Body of pancreas (tissue), 4 donors: Measurements from ENCODE around the gene MEGF10. TPM values are rescaled to one million over a fixed set of nuclear protein-coding genes. Genes with fewer than 3 reads are reported as not detected.

Experiments
- ATAC-seq: fragments of 150-250 bp; one replicate; pipeline ENCODE4 v1.9.1; 2016
- DNase-seq, 4 donors: peaks; one replicate each; pipeline ENCODE4 v3.0.0-alpha.2; 2019
- H3K27ac ChIP-seq, 4 donors: fragments of 200-600 bp; sonication (generic); 1 replicate in 3 of 4; 2 replicates in 1 of 4; pipeline versions ENCODE4 v1.5.1 to v1.6.1; 2016 to 2019; ENCODE audit warnings: mild to moderate bottlenecking in 1 of 4, mixed read lengths in 1 of 4, moderate library complexity in 1 of 4
- H3K27me3 ChIP-seq, 2 donors: fragments of 200-600 bp; sonication (generic); one replicate each; pipeline ENCODE4 v1.6.0; 2016; ENCODE audit warnings: mild to moderate bottlenecking in 1 of 2
- H3K36me3 ChIP-seq, 2 donors: fragments of 200-600 bp; sonication (generic); replicated peaks in 1 of 2; 2 replicates each; pipeline ENCODE4 v1.5.1; 2016; ENCODE audit warnings: low read depth in 2 of 2; ENCODE audit not compliant: insufficient read depth in 1 of 2
- H3K4me1 ChIP-seq: fragments of 200-600 bp; sonication (generic); one replicate; pipeline ENCODE4 v1.6.0; 2016
- H3K4me3 ChIP-seq, 2 donors: fragments of 200-600 bp; sonication (generic); 1 replicate in 1 of 2; 2 replicates in 1 of 2; pipeline ENCODE4 v1.5.1; 2016 to 2019
- H3K9me3 ChIP-seq, 3 donors: fragments of 200-600 bp; sonication (generic); 1 replicate in 2 of 3; 2 replicates in 1 of 3; pipeline ENCODE4 v1.5.1; 2016
- POLR2A ChIP-seq, 3 donors: fragments of 450-650 bp; IDR thresholded peaks; one replicate each; pipeline ENCODE4 v1.6.1; 2016; ENCODE audit warnings: antibody characterized with exemption in 3 of 3, mild to moderate bottlenecking in 2 of 3
- WGBS, 2 donors: methylation state at CpG; one replicate each; pipeline ENCODE4 v1.1.5; 2017; 5-methylcytosine and 5-hydroxymethylcytosine counted together
- intact Hi-C: fragments of 100-400 bp; cut with DNase I; formaldehyde crosslinking; loops from one replicate; pipeline ENCODE4 v1.15.1; 2023
- total RNA-seq, 2 donors: library from RNA; depleted of rRNA; stranded (reverse); fragments of >200 nt; gene quantifications; one replicate each; pipeline ENCODE4 v1.1.0, GENCODE V29; 2016
- TF ChIP-seq, protein P1 (sequence below), 7 experiments: fragments of 450-650 bp in 4 of 7; fragments of 200-600 bp in 3 of 7; sonication (generic) in 3 of 7; IDR thresholded peaks; one replicate each; pipeline ENCODE4 v1.5.1; 2016 to 2019; ENCODE audit warnings: antibody characterized with exemption in 7 of 7

Gene MEGF10
- total RNA-seq = under 1 TPM in 1 of 2 donors, not detected in 1; under 0.01 TPM

DNA sequence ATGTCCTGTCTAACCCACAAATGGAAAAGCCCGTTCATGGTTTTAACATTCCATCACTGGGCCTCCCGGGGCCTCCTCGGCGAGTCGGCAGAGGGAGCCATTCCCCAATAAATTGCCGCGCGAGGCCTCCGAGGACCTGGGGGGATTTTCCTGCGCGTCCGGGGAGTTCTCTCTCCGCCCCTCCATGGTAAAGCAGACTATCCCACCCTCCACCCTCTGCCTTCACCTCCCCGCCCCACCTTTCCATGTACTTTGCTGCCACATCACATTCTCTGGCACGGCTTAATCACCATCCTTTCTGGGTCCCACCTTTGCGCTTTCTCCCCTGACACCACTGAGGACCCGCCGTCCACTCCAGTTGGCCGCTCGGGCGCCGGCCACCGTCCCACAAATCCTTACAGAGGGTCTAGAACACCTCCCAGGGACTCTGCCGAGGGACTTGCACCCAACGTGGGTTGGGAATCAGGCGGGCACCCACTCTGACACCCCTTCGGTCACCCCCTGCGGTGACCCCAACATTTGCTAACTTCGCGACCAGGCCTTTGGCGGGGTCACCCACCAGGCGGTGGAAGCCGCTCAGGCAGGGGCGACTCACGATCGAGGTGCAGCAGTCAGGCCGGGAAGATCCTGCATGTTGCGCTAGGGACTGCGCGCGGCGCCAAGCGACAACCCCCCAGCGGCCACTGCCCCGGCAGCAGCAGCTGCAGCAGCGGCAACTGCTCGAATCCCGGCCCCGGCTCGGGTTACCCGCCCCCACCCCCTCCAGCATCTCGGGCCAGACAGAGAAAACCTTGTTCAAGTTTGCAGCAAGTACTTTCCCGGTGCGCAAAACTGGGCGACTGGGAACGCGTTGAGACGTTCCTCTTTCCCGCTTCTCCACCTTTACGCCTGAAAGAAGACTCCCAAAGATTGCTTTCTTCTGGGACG, at the start of gene MEGF10:
MEGF10 (plus strand) TSS at position 778 of the 927 bp plus-strand sequence. CDS start 40,513 bp downstream, outside the sequence.
- ATAC-seq (peak; percentile 58), DNase-seq (peak; percentile 15 to 54 (median 36))
- TF ChIP-seq, protein P1, sequence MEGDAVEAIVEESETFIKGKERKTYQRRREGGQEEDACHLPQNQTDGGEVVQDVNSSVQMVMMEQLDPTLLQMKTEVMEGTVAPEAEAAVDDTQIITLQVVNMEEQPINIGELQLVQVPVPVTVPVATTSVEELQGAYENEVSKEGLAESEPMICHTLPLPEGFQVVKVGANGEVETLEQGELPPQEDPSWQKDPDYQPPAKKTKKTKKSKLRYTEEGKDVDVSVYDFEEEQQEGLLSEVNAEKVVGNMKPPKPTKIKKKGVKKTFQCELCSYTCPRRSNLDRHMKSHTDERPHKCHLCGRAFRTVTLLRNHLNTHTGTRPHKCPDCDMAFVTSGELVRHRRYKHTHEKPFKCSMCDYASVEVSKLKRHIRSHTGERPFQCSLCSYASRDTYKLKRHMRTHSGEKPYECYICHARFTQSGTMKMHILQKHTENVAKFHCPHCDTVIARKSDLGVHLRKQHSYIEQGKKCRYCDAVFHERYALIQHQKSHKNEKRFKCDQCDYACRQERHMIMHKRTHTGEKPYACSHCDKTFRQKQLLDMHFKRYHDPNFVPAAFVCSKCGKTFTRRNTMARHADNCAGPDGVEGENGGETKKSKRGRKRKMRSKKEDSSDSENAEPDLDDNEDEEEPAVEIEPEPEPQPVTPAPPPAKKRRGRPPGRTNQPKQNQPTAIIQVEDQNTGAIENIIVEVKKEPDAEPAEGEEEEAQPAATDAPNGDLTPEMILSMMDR (IDR thresholded peaks at IDR 0.05) = peak; percentile 37 to 67 (median 64)
- no peak for TF ChIP-seq POLR2A (IDR thresholded peaks at IDR 0.05)

DNA sequence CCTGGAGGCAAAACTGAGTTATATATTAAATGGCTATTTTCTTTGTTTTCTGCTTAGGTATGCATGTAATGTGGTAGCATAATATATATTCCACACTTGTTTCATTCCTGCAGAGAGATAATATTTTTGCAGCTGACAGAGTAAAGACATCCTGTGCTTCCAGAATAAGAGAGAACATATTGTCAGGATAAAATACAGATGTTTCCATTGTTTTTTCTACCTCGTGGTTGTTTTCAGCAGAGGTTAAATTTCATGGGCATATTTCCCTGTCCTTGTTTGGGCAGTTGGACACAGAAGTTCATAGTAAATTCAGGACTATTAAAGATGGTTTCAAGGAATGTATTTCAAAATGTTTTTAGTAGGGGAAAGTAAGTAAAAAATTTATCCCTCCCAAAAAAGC, 47.6 kb upstream of the MEGF10 start:
- peaks cover 0 to 4% (median 0%) of the 10 kb centered on the region in 3 donors for H3K9me3 ChIP-seq
- ATAC-seq (no peak), DNase-seq (no peak)
- no peaks in the 10 kb centered on the region for H3K27me3 ChIP-seq
- TF ChIP-seq, protein P1 (IDR thresholded peaks at IDR 0.05) = no peak
- TF ChIP-seq POLR2A (IDR thresholded peaks at IDR 0.05) = no peak
- intact Hi-C loops = no loop called here
- H3K27ac ChIP-seq = no peak overlapping the region
- H3K36me3 ChIP-seq = no peaks in the 10 kb centered on the region
- no peak overlapping the region for H3K4me3 ChIP-seq
- 8 to 36% methylated on average over 1 of the region's 1 CpG for WGBS, 2 donors
- H3K4me1 ChIP-seq = no peaks in the 10 kb centered on the region

More for the DNA sequence above, at the start of gene MEGF10:
- intact Hi-C loops = loop anchor here (10.0 kb wide), 1 partner anchor 205 kb away; no protein-coding TSS in a partner anchor
- Histone ChIP-seq H3K27me3 (no peaks in the 10 kb centered on the region), H3K36me3 (no peaks in the 10 kb centered on the region), H3K27ac (no peak within 1 kb of the TSS), H3K9me3 (no peaks in the 10 kb centered on the region), H3K4me1 (peaks cover 9% of the 10 kb centered on the region), H3K4me3 (peak within 1 kb of the TSS in 1 of 2 donors; percentile 2)
- WGBS, 2 donors = 1 to 3% methylated on average over 26 to 60 of the region's 61 CpGs

DNA sequence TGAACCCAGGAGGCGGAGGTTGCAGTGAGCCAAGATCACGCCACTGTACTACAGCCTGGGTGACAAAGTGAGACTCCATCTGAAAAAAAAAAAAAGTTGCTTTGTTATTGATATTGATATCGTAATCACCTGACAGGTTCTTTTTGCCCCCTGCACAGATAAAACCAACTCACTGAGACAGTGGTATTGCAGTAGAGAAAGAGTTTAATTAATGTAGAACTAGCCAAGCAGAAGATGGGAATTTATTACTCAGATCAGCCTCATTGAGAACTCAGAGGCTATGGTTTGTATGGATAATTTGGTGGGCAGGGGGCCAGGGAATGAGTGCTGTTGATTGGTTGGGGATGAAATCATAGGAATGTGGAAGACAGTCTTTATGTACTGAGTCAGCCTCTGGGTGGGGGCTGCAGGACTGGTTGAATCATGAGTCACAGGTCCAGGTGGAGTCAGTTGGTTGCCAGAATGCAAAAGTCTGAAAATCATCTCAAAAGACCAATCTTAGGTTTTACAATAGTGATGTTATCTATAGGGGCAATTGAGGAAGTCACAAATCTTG, 35.8 kb upstream of the MEGF10 start:
- WGBS, 2 donors = 97 to 98% methylated on average over 3 of the region's 3 CpGs
- intact Hi-C loops = no loop called here
- DNase-seq (no peak), ATAC-seq (no peak)
- Histone ChIP-seq H3K27me3 (no peaks in the 10 kb centered on the region), H3K27ac (no peak overlapping the region), H3K36me3 (no peaks in the 10 kb centered on the region), H3K4me3 (no peak overlapping the region), H3K4me1 (no peaks in the 10 kb centered on the region), H3K9me3 (peaks cover 0 to 11% (median 0%) of the 10 kb centered on the region in 3 donors)
- TF ChIP-seq POLR2A (IDR thresholded peaks at IDR 0.05) = no peak
- TF ChIP-seq, protein P1 (IDR thresholded peaks at IDR 0.05) = no peak

DNA sequence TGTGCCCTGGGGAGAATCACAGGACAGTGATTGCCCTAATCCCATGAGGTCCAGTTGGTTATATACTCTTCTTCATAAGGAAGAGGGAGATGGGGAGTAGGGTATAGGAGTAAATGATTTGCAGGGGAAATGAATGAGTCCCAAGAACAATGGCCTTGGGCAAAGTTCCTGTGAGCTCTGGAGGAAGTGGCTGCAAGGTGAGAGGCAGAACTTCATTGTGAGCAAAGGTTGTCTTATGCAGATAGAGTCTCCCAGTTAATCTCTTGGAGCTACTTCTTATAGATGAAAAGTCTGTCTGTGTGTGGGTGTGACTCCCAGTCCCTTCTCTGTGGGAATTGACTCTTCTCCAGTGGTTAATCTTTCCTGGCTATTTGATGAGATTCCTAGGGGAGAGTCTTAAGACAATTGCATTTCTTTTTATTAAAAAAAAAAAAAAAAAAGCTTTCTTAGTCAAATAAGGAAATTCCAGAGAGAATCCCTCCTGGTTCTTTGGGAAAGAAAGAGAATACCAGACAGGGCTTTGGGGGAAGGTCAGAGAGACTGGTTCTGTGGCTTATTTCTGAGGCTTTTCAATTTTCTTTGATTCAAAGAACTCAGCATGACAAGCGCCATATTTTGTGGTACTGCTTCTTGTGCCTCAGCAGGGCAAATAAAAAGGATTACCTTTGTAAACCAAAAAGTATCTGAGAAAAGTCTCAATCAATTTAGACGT, 33.6 kb upstream of the MEGF10 start:
- Histone ChIP-seq H3K4me3 (no peak overlapping the region), H3K4me1 (no peaks in the 10 kb centered on the region), H3K27ac (no peak overlapping the region), H3K36me3 (no peaks in the 10 kb centered on the region), H3K27me3 (no peaks in the 10 kb centered on the region), H3K9me3 (peaks cover 0 to 11% (median 0%) of the 10 kb centered on the region in 3 donors)
- intact Hi-C loops = no loop called here
- TF ChIP-seq, protein P1 (IDR thresholded peaks at IDR 0.05) = no peak
- ATAC-seq (no peak), DNase-seq (no peak)
- WGBS, 2 donors = 39 to 61% methylated on average over 2 of the region's 2 CpGs
